Spleen (tissue), 11 donors: Measurements from ENCODE around the gene KRT25. TPM values are rescaled to one million over a fixed set of nuclear protein-coding genes. Genes with fewer than 3 reads are reported as not detected.

Experiments
- DNase-seq: peaks from one replicate; pipeline ENCODE4 v3.0.0-alpha.2; 2020
- H3K27ac ChIP-seq, 8 donors: fragments of 200-600 bp; sonication (generic) in 7 of 8; 1 replicate in 4 of 8; 2 replicates in 4 of 8; pipeline versions ENCODE4 v1.5.0 to v1.8.0; 2016 to 2021; ENCODE audit warnings: inconsistent platforms in 4 of 8, mild to moderate bottlenecking in 4 of 8, moderate library complexity in 1 of 8
- H3K27me3 ChIP-seq, 7 donors: fragments of 200-600 bp; sonication (generic) in 6 of 7; replicated peaks in 1 of 7; 1 replicate in 4 of 7; 2 replicates in 3 of 7; pipeline versions ENCODE4 v1.5.0 to v1.8.0; 2016 to 2021; ENCODE audit warnings: inconsistent platforms in 3 of 7, mild to moderate bottlenecking in 1 of 7
- H3K36me3 ChIP-seq, 6 donors: fragments of 200-600 bp; sonication (generic) in 5 of 6; 1 replicate in 4 of 6; 2 replicates in 2 of 6; pipeline versions ENCODE4 v1.5.0 to v1.8.0; 2016 to 2021; ENCODE audit warnings: inconsistent platforms in 2 of 6
- H3K4me1 ChIP-seq, 6 donors: fragments of 200-600 bp; sonication (generic) in 5 of 6; 1 replicate in 3 of 6; 2 replicates in 3 of 6; pipeline versions ENCODE4 v1.5.0 to v1.8.0; 2016 to 2021; ENCODE audit warnings: inconsistent platforms in 3 of 6
- H3K4me3 ChIP-seq, 8 donors: fragments of 200-600 bp; sonication (generic) in 7 of 8; 1 replicate in 4 of 8; 2 replicates in 4 of 8; pipeline versions ENCODE4 v1.5.0 to v1.8.0; 2016 to 2021; ENCODE audit warnings: inconsistent platforms in 4 of 8, mild to moderate bottlenecking in 4 of 8, moderate library complexity in 2 of 8
- H3K9me3 ChIP-seq, 8 donors: fragments of 200-600 bp; sonication (generic) in 7 of 8; 1 replicate in 4 of 8; 2 replicates in 4 of 8; pipeline versions ENCODE4 v1.5.0 to v1.8.0; 2016 to 2021; ENCODE audit warnings: inconsistent platforms in 4 of 8
- POLR2A ChIP-seq, 3 donors: fragments of 450-650 bp; IDR thresholded peaks; one replicate each; pipeline ENCODE4 v1.5.1; 2017; ENCODE audit warnings: antibody characterized with exemption in 3 of 3, mild to moderate bottlenecking in 1 of 3
- POLR2AphosphoS5 ChIP-seq, 3 donors: sonication (generic); formaldehyde crosslinking; IDR thresholded peaks; one replicate each; pipeline ENCODE4 v1.5.1; 2017; ENCODE audit warnings: antibody characterized with exemption in 3 of 3
- WGBS, 5 donors: extraction: QIAGEN DNeasy Blood & Tissue Kit in 3 of 5; methylation state at CpG; one replicate each; pipeline versions ENCODE4 v1.1.5 to v1.1.7; 2013 to 2018; 5-methylcytosine and 5-hydroxymethylcytosine counted together
- intact Hi-C: fragments of 100-400 bp; cut with DNase I; formaldehyde crosslinking; loops from one replicate; pipeline ENCODE4 v1.15.0; 2023; ENCODE audit warnings: low total_unique reads
- polyA plus RNA-seq, 3 donors: library from polyadenylated mRNA; stranded (reverse); fragments of 200-250 nt; gene quantifications; one replicate each; pipeline ENCODE4 v1.2.1, GENCODE V29; 2013
- total RNA-seq, 7 donors: library from RNA; depleted of rRNA in 3 of 7; stranded (reverse); fragments of >200 nt in 3 of 7; fragmentation: NEBNext Ultra II Directional in 4 of 7; extraction: Animal tissue kit (Norgen Biotek cat#: 25700) in 4 of 7; gene quantifications; one replicate each; pipeline versions ENCODE4 v1.1.0 to v1.2.1, GENCODE V29; 2016 to 2021
- TF ChIP-seq, protein P1 (sequence below), 11 experiments: fragments of 200-600 bp in 7 of 11; fragments of 450-650 bp in 4 of 11; sonication (generic) in 4 of 11; IDR thresholded peaks in 8 of 11; conservative IDR thresholded peaks in 3 of 11; 1 replicate in 7 of 11; 2 replicates in 4 of 11; pipeline versions ENCODE4 v1.4.0 to v1.8.0; 2016 to 2021; ENCODE audit warnings: antibody characterized with exemption in 11 of 11, inconsistent platforms in 4 of 11, mild to moderate bottlenecking in 1 of 11
- donor health status: healthy with polysubstance abuse.
- donor health status: DM: no; HTN: no; CAD: no; lungs with moderate emphysema.
- donor health status: DM: no; HTN: no; CAD: no.
- donor health status: Bipolar disorder and iron deficiency.
- donor health status: healthy.
- donor health status: DM: no; HTN: no; CAD: no.
- donor health status: DM: yes; HTN: yes; CAD: no.

KRT25 gene
- total and polyA plus RNA-seq, 10 donors, result not detected

GRCh38 chr17:40699371-40699770 is 55.8 kb downstream of the KRT25 start:
- Histone ChIP-seq H3K4me1 (no peaks in the 10 kb centered on the region), H3K36me3 (no peaks in the 10 kb centered on the region), H3K4me3 (no peak overlapping the region), H3K27ac (no peak overlapping the region), H3K9me3 (no peaks in the 10 kb centered on the region), H3K27me3 (peaks cover 0 to 31% (median 0%) of the 10 kb centered on the region in 7 donors)
- no peak for DNase-seq
- WGBS, 5 donors, result 80 to 89% (median 85%) methylated on average over 9 of the region's 9 CpGs
- intact Hi-C loops, result no loop called here
- TF ChIP-seq POLR2A (IDR thresholded peaks at IDR 0.05) (no peak), POLR2AphosphoS5 (IDR thresholded peaks at IDR 0.05) (no peak)
- TF ChIP-seq, protein P1, sequence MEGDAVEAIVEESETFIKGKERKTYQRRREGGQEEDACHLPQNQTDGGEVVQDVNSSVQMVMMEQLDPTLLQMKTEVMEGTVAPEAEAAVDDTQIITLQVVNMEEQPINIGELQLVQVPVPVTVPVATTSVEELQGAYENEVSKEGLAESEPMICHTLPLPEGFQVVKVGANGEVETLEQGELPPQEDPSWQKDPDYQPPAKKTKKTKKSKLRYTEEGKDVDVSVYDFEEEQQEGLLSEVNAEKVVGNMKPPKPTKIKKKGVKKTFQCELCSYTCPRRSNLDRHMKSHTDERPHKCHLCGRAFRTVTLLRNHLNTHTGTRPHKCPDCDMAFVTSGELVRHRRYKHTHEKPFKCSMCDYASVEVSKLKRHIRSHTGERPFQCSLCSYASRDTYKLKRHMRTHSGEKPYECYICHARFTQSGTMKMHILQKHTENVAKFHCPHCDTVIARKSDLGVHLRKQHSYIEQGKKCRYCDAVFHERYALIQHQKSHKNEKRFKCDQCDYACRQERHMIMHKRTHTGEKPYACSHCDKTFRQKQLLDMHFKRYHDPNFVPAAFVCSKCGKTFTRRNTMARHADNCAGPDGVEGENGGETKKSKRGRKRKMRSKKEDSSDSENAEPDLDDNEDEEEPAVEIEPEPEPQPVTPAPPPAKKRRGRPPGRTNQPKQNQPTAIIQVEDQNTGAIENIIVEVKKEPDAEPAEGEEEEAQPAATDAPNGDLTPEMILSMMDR (IDR thresholded peaks at IDR 0.05 in 8 of 11, conservative IDR thresholded peaks at IDR 0.05 in 3 of 11), result no peak

Other genes starting within 250 kb of the KRT25 start
- 10 to 100 TPM; 31.9 to 77.4 (median 49.9) TPM for gene CCR7, start 189.9 kb downstream of the KRT25 start, total RNA-seq
- gene CCR7, start 189.9 kb downstream of the KRT25 start, polyA plus RNA-seq, result 10 to 100 TPM; 29.0 to 79.1 (median 63.5) TPM
- gene SMARCE1, start 107.5 kb downstream of the KRT25 start, total RNA-seq, result 100 to 1,000 TPM in 4 of 7 donors, 10 to 100 TPM in 3; 76.3 to 126 (median 102) TPM
- gene SMARCE1, start 107.5 kb downstream of the KRT25 start, polyA plus RNA-seq, result 10 to 100 TPM; 74.2 to 79.6 (median 79.1) TPM
- 10 to 100 TPM in 2 of 7 donors, 1 to 10 TPM in 5; 3.4 to 13.7 (median 5.3) TPM for gene KRT222, start 90.2 kb downstream of the KRT25 start, total RNA-seq
- gene KRT222, start 90.2 kb downstream of the KRT25 start, polyA plus RNA-seq, result 1 to 10 TPM; 2.2 to 6.2 (median 3.8) TPM
- not detected for gene KRT24, start 51.6 kb downstream of the KRT25 start, total RNA-seq
- under 1 TPM in 1 of 3 donors, not detected in 2; 0.03 TPM for gene KRT24, start 51.6 kb downstream of the KRT25 start, polyA plus RNA-seq
- gene KRT26, start 16.9 kb upstream of the KRT25 start, total RNA-seq, result not detected
- not detected for gene KRT26, start 16.9 kb upstream of the KRT25 start, polyA plus RNA-seq
- gene KRT27, start 27.2 kb upstream of the KRT25 start, total RNA-seq, result not detected
- under 1 TPM; 0.09 to 0.42 (median 0.12) TPM for gene KRT27, start 27.2 kb upstream of the KRT25 start, polyA plus RNA-seq
- gene KRT28, start 44.6 kb upstream of the KRT25 start, total RNA-seq, result not detected
- gene KRT28, start 44.6 kb upstream of the KRT25 start, polyA plus RNA-seq, result not detected
- 10 to 100 TPM in 4 of 7 donors, 1 to 10 TPM in 3; 4.3 to 39.0 (median 25.9) TPM for gene KRT10, start 67.3 kb upstream of the KRT25 start, total RNA-seq
- gene KRT10, start 67.3 kb upstream of the KRT25 start, polyA plus RNA-seq, result 10 to 100 TPM; 35.3 to 41.8 (median 41.3) TPM
- not detected for gene KRT12, start 111.9 kb upstream of the KRT25 start, total RNA-seq
- not detected for gene KRT12, start 111.9 kb upstream of the KRT25 start, polyA plus RNA-seq
- not detected for gene KRT20, start 129.9 kb upstream of the KRT25 start, total RNA-seq
- under 1 TPM in 2 of 3 donors, not detected in 1; 0.07 to 0.45 TPM for gene KRT20, start 129.9 kb upstream of the KRT25 start, polyA plus RNA-seq
- gene KRT23, start 182.3 kb upstream of the KRT25 start, total RNA-seq, result 10 to 100 TPM in 1 of 7 donors, 1 to 10 TPM in 6; 1.5 to 21.7 (median 6.3) TPM
- gene KRT23, start 182.3 kb upstream of the KRT25 start, polyA plus RNA-seq, result 1 to 10 TPM in 1 of 3 donors, under 1 TPM in 2; 0.03 to 1.2 (median 0.70) TPM
- not detected for gene KRT39, start 211.6 kb upstream of the KRT25 start, total RNA-seq
- not detected for gene KRT39, start 211.6 kb upstream of the KRT25 start, polyA plus RNA-seq
- not detected for gene KRT40, start 229.0 kb upstream of the KRT25 start, total RNA-seq
- not detected for gene KRT40, start 229.0 kb upstream of the KRT25 start, polyA plus RNA-seq
- gene KRTAP3-3, start 238.8 kb upstream of the KRT25 start, total RNA-seq, result not detected
- not detected for gene KRTAP3-3, start 238.8 kb upstream of the KRT25 start, polyA plus RNA-seq
- gene KRTAP3-2, start 244.6 kb upstream of the KRT25 start, total RNA-seq, result not detected
- not detected for gene KRTAP3-2, start 244.6 kb upstream of the KRT25 start, polyA plus RNA-seq